Measurements from ENCODE around the gene ELL. TPM values are rescaled to one million over a fixed set of nuclear protein-coding genes. Genes with fewer than 3 reads are reported as not detected.
"Not testable (repeated sequence)": the region's sequence is repeated elsewhere in the genome, so short reads cannot be mapped to it uniquely, and the experiment has no call there.

Gene ELL
- total RNA-seq, 1 experiment from 2014 or later, result 22.9 TPM

DNA sequence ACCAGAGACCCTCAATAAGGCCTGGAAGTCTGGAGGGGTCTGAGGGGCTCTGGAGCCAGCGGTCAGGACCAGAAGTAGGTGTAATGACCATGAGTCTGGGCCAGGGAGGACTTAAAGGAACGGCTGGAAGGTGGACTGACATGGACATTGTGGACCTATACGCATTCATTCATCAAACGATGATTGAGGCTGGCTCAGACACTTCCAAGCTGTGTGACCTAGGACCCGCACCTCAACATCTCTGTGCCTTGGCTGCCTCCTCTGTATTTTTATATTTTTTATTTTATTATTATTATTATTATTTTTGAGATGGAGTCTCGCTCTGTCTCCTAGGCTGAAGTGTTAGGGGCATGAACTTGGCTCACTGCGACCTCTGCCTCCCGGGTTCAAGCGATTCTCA is 115.1 kb downstream of the ELL start:
- H3K27ac ChIP-seq (ENCODE audit: low read depth, low read length), result no peak overlapping the region
- no peaks in the 10 kb centered on the region for H3K36me3 ChIP-seq (ENCODE audit: control insufficient read depth in 1 of 2, insufficient read depth in 2 of 2, low read length in 2 of 2)
- H3K79me2 ChIP-seq (ENCODE audit: insufficient read depth, low read length), result no peaks in the 10 kb centered on the region
- H3K9ac ChIP-seq (ENCODE audit: low read length), result no peak overlapping the region
- no peak for ATAC-seq
- no TSS peak for BruUV-seq (replicated peaks)
- ChIA-PET POLR2A (no interaction called here), CTCF (no interaction called here), RAD21 (ENCODE audit: low non-redundant PET in 1 of 2, low total read pairs in 2 of 2, uncharacterized antibody in 2 of 2, unreplicated experiment in 2 of 2) (no interaction called here)
- H2AFZ ChIP-seq (ENCODE audit: low read depth, low read length, poor library complexity, severe bottlenecking), result no peak overlapping the region
- H4K20me1 ChIP-seq (ENCODE audit: insufficient read depth), result no peaks in the 10 kb centered on the region
- H3K27me3 ChIP-seq (ENCODE audit: insufficient read depth, low read length), result no peaks in the 10 kb centered on the region
- intact Hi-C loops (cut with micrococcal nuclease), result no loop called here
- no peak overlapping the region for H3K4me3 ChIP-seq (replicated peaks in 1 of 2; ENCODE audit: low read depth in 1 of 2, low read length in 2 of 2)
- no peaks in the 10 kb centered on the region for H3K9me2 ChIP-seq (ENCODE audit: insufficient read depth)
- TF ChIP-seq RAD21 (IDR thresholded peaks at IDR 0.05; ENCODE audit: low read depth), result no peak
- no peaks in the 10 kb centered on the region for H3K9me3 ChIP-seq (ENCODE audit: control insufficient read depth in 1 of 2, insufficient read depth in 1 of 2, low read depth in 1 of 2, low read length in 2 of 2)
- no peak overlapping the region for H3K4me2 ChIP-seq (ENCODE audit: low read length)
- peaks cover 13 to 28% of the 10 kb centered on the region in 2 experiments for H3K4me1 ChIP-seq (ENCODE audit: control insufficient read depth in 1 of 2, insufficient read depth in 2 of 2, low read length in 2 of 2)
- no peak for DNase-seq (ENCODE audit: low read depth, low spot score)

DNA sequence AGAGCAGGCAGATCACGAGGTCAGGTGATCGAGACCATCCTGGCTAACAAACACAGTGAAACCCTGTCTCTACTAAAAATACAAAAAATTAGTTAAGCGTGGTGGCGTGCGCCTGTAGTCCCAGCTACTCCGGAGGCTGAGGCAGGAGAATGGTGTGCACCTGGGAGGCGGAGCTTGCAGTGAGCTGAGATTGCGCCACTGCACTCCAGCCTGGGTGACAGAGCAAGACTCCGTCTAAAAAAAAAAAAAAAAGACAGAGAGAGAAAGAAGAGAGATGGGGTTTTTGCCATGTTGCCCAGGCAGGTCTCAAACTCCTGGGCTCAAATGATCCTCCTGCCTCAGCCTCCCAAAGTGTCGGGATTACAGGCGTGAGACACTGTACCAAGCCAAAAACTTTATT is 116.1 kb downstream of the ELL start:
- BruUV-seq (replicated peaks); H3K9me2 ChIP-seq (ENCODE audit: insufficient read depth); H3K36me3 ChIP-seq (ENCODE audit: control insufficient read depth in 1 of 2, insufficient read depth in 2 of 2, low read length in 2 of 2); H3K4me2 ChIP-seq (ENCODE audit: low read length); H3K79me2 ChIP-seq (ENCODE audit: insufficient read depth, low read length); ATAC-seq; H4K20me1 ChIP-seq (ENCODE audit: insufficient read depth); CTCF ChIA-PET; H3K27me3 ChIP-seq (ENCODE audit: insufficient read depth, low read length); intact Hi-C loops (cut with micrococcal nuclease); H3K4me3 ChIP-seq (replicated peaks in 1 of 2; ENCODE audit: low read depth in 1 of 2, low read length in 2 of 2); H2AFZ ChIP-seq (ENCODE audit: low read depth, low read length, poor library complexity, severe bottlenecking); RAD21 ChIA-PET (ENCODE audit: low non-redundant PET in 1 of 2, low total read pairs in 2 of 2, uncharacterized antibody in 2 of 2, unreplicated experiment in 2 of 2); H3K27ac ChIP-seq (ENCODE audit: low read depth, low read length); H3K9me3 ChIP-seq (ENCODE audit: control insufficient read depth in 1 of 2, insufficient read depth in 1 of 2, low read depth in 1 of 2, low read length in 2 of 2); DNase-seq (ENCODE audit: low read depth, low spot score); H3K9ac ChIP-seq (ENCODE audit: low read length): not testable (repeated sequence)
- peaks cover 14 to 33% of the 10 kb centered on the region in 2 experiments for H3K4me1 ChIP-seq (ENCODE audit: control insufficient read depth in 1 of 2, insufficient read depth in 2 of 2, low read length in 2 of 2)
- POLR2A ChIA-PET, result interaction anchor here (0.7 kb wide), 1 partner anchor 83 kb away, joined by 3 read pairs; the partner anchor contains the start of gene LSM4

DNA sequence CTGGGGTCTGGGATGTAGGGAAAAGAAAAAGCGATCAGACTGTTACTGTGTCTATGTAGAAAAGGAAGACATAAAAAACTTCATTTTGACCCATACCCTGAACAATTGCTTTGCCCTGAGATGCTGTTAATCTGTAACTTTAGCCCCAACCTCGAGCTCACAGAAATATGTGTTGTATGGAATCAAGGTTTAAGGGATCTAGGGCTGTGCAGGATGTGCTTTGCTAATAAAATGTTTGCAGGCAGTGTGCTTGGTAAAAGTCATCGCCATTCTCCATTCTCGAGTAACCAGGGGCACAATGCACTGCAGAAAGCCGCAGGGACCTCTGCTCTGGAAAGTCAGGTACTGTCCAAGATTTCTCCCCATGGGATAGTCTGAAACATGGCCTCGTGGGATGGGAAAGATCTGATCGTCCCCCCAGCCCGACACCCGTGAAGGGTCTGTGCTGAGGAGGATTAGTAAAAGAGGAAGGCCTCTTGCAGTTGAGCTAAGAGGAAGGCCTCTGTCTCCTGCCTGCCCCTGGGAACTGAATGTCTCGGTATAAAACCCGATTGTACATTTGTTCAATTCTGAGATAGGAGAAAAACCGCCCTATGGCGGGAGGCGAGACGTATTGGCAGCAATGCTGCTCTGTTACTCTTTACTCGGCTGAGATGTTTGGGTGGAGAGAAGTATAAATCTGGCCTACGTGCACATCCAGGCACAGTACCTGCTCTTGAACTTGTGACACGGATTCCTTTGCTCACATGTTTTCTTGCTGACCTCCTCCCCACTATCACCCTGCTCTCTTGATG is 119.2 kb downstream of the ELL start:
- peaks cover 9 to 17% of the 10 kb centered on the region in 2 experiments for H3K4me1 ChIP-seq (ENCODE audit: control insufficient read depth in 1 of 2, insufficient read depth in 2 of 2, low read length in 2 of 2)
- RAD21 ChIA-PET (ENCODE audit: low non-redundant PET in 1 of 2, low total read pairs in 2 of 2, uncharacterized antibody in 2 of 2, unreplicated experiment in 2 of 2); BruUV-seq (replicated peaks); H3K36me3 ChIP-seq (ENCODE audit: control insufficient read depth in 1 of 2, insufficient read depth in 2 of 2, low read length in 2 of 2); DNase-seq (ENCODE audit: low read depth, low spot score); H2AFZ ChIP-seq (ENCODE audit: low read depth, low read length, poor library complexity, severe bottlenecking); H4K20me1 ChIP-seq (ENCODE audit: insufficient read depth); H3K79me2 ChIP-seq (ENCODE audit: insufficient read depth, low read length); ATAC-seq; H3K27me3 ChIP-seq (ENCODE audit: insufficient read depth, low read length); H3K9me3 ChIP-seq (ENCODE audit: control insufficient read depth in 1 of 2, insufficient read depth in 1 of 2, low read depth in 1 of 2, low read length in 2 of 2); intact Hi-C loops (cut with micrococcal nuclease); H3K4me2 ChIP-seq (ENCODE audit: low read length); H3K4me3 ChIP-seq (replicated peaks in 1 of 2; ENCODE audit: low read depth in 1 of 2, low read length in 2 of 2); H3K27ac ChIP-seq (ENCODE audit: low read depth, low read length); H3K9ac ChIP-seq (ENCODE audit: low read length); H3K9me2 ChIP-seq (ENCODE audit: insufficient read depth): not testable (repeated sequence)
- POLR2A ChIA-PET, result interaction anchor here (0.6 to 2.2 kb wide), 3 partner anchors 17 to 123 kb away, joined by 3 to 11 read pairs (median 4); partner anchors contain the start of gene GDF15
- CTCF ChIA-PET, result interaction anchor here (0.6 kb wide), 1 partner anchor 15 kb away, joined by 3 read pairs; no protein-coding TSS in a partner anchor
